ENCODE data around the gene TTC7B.

TTC7B gene

DNA sequence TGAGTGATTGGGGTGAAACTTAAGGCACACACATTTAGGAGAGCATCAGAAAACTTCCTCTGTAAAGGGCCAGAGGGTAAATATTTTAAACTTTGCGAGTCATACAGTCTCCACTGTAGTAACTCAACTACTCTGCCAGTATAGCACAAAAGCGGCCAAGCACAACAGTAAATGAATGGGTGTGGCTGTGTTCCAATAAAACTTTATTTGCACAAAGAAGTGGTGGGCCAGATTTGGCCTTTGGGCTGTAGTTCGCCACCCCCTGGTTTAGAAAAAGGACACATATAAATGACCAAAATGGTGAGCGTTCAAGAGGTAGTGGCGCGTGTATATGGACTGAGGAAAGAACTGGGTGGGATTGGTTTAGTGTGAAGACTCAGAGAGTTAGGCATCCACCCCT is 309.5 kb downstream of the TTC7B start:
- H2AFZ ChIP-seq (ENCODE audit: low read depth, low read length, severe bottlenecking): no peak overlapping the region
- no peak overlapping the region for H3K9ac ChIP-seq (ENCODE audit: low read length)
- no peaks in the 10 kb centered on the region for H3K9me3 ChIP-seq (ENCODE audit: insufficient read depth, low read length)
- TF ChIP-seq, protein P1, sequence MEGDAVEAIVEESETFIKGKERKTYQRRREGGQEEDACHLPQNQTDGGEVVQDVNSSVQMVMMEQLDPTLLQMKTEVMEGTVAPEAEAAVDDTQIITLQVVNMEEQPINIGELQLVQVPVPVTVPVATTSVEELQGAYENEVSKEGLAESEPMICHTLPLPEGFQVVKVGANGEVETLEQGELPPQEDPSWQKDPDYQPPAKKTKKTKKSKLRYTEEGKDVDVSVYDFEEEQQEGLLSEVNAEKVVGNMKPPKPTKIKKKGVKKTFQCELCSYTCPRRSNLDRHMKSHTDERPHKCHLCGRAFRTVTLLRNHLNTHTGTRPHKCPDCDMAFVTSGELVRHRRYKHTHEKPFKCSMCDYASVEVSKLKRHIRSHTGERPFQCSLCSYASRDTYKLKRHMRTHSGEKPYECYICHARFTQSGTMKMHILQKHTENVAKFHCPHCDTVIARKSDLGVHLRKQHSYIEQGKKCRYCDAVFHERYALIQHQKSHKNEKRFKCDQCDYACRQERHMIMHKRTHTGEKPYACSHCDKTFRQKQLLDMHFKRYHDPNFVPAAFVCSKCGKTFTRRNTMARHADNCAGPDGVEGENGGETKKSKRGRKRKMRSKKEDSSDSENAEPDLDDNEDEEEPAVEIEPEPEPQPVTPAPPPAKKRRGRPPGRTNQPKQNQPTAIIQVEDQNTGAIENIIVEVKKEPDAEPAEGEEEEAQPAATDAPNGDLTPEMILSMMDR (IDR thresholded peaks at IDR 0.05; ENCODE audit: insufficient read depth, low read length, poor library complexity, severe bottlenecking): no peak
- no peak for TF ChIP-seq EZH2phosphoT487 (conservative IDR thresholded peaks at IDR 0.05; ENCODE audit: low read length)
- H3K4me2 ChIP-seq (ENCODE audit: low read depth, low read length, poor library complexity, severe bottlenecking): no peak overlapping the region
- H3K79me2 ChIP-seq (ENCODE audit: insufficient read depth, low read length): no peaks in the 10 kb centered on the region
- H3K36me3 ChIP-seq (ENCODE audit: low read length): no peaks in the 10 kb centered on the region
- no peak overlapping the region for H3K27ac ChIP-seq (ENCODE audit: low read depth, low read length)
- no peaks in the 10 kb centered on the region for H3K9me2 ChIP-seq (replicated peaks; ENCODE audit: insufficient read depth, low read length)
- H4K20me1 ChIP-seq (ENCODE audit: low read depth, low read length): no peaks in the 10 kb centered on the region
- no peaks in the 10 kb centered on the region for H3K27me3 ChIP-seq (ENCODE audit: low read length)
- H3F3A ChIP-seq (ENCODE audit: insufficient read depth): no peaks in the 10 kb centered on the region
- H3K4me3 ChIP-seq (ENCODE audit: insufficient read depth, low read length, poor library complexity, severe bottlenecking): no peak overlapping the region

DNA sequence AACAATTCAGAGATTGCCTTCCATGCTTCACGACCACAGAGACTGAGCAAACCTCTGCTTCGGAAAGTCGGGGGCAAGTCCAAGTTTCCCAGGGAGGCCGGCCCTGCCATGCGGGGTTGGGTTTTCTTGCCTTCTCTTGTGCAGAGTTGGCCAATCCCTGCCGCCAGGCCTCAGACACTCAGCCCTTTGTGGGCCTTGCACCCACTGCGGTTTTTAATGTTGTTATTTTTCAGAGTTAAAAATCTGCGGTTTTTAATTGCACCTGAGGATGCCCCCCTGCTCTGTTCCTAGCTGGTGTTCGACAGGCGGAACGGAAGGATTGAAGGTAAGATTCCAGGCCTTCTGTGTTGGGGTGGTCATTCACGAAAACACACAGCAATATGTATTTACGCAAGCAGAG is 310.7 kb downstream of the TTC7B start:
- Histone ChIP-seq H3K79me2 (ENCODE audit: insufficient read depth, low read length) (no peaks in the 10 kb centered on the region), H3K27ac (ENCODE audit: low read depth, low read length) (no peak overlapping the region), H3F3A (ENCODE audit: insufficient read depth) (no peaks in the 10 kb centered on the region), H3K4me2 (ENCODE audit: low read depth, low read length, poor library complexity, severe bottlenecking) (no peak overlapping the region), H4K20me1 (ENCODE audit: low read depth, low read length) (no peaks in the 10 kb centered on the region), H3K4me3 (ENCODE audit: insufficient read depth, low read length, poor library complexity, severe bottlenecking) (no peak overlapping the region), H2AFZ (ENCODE audit: low read depth, low read length, severe bottlenecking) (no peak overlapping the region), H3K36me3 (ENCODE audit: low read length) (no peaks in the 10 kb centered on the region), H3K9me3 (ENCODE audit: insufficient read depth, low read length) (no peaks in the 10 kb centered on the region), H3K27me3 (ENCODE audit: low read length) (no peaks in the 10 kb centered on the region), H3K9me2 (replicated peaks; ENCODE audit: insufficient read depth, low read length) (no peaks in the 10 kb centered on the region), H3K9ac (ENCODE audit: low read length) (no peak overlapping the region)
- no peak for TF ChIP-seq EZH2phosphoT487 (conservative IDR thresholded peaks at IDR 0.05; ENCODE audit: low read length)
- TF ChIP-seq, protein P1 (IDR thresholded peaks at IDR 0.05; ENCODE audit: insufficient read depth, low read length, poor library complexity, severe bottlenecking): no peak

DNA sequence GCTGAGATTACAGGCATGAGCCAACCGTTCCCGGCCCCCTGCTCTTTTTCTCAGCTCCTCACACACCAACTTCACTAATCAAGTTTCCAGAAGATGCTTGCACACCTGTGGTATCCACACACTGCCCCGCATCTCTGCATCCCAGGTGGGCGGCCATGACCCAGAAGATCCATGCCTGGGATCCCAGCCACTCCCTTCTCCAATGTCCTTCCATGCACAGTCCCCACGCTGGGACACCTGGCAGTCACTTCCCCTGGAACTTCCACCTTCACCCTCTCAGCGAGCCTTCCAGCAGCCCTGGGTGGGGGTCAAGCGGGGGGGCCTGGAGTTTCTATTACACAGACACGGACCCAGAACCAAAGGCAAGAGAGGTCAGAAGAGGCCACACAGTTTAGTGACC is 311.6 kb downstream of the TTC7B start:
- Histone ChIP-seq H3K36me3 (ENCODE audit: low read length) (no peaks in the 10 kb centered on the region), H3K27ac (ENCODE audit: low read depth, low read length) (no peak overlapping the region), H3K79me2 (ENCODE audit: insufficient read depth, low read length) (no peaks in the 10 kb centered on the region), H3K9me3 (ENCODE audit: insufficient read depth, low read length) (no peaks in the 10 kb centered on the region), H3F3A (ENCODE audit: insufficient read depth) (no peaks in the 10 kb centered on the region), H3K27me3 (ENCODE audit: low read length) (no peaks in the 10 kb centered on the region), H3K4me2 (ENCODE audit: low read depth, low read length, poor library complexity, severe bottlenecking) (no peak overlapping the region), H2AFZ (ENCODE audit: low read depth, low read length, severe bottlenecking) (no peak overlapping the region), H3K9ac (ENCODE audit: low read length) (no peak overlapping the region), H3K9me2 (replicated peaks; ENCODE audit: insufficient read depth, low read length) (no peaks in the 10 kb centered on the region), H4K20me1 (ENCODE audit: low read depth, low read length) (no peaks in the 10 kb centered on the region), H3K4me3 (ENCODE audit: insufficient read depth, low read length, poor library complexity, severe bottlenecking) (no peak overlapping the region)
- TF ChIP-seq EZH2phosphoT487 (conservative IDR thresholded peaks at IDR 0.05; ENCODE audit: low read length): no peak
- TF ChIP-seq, protein P1 (IDR thresholded peaks at IDR 0.05; ENCODE audit: insufficient read depth, low read length, poor library complexity, severe bottlenecking): no peak

Measured in SU-DHL-6 (cell line).